ENCODE results near the gene PALM3. TPM values are rescaled to one million over a fixed set of nuclear protein-coding genes. Genes with fewer than 3 reads are reported as not detected.
"Not testable (repeated sequence)": the region's sequence is repeated elsewhere in the genome, so short reads cannot be mapped to it uniquely, and the experiment has no call there.

Gene PALM3
- polyA plus RNA-seq, 3 donors, result 0.45 to 9.9 (median 1.9) TPM

- WGBS, 3 donors, result 92 to 99% (median 95%) methylated on average over 4 of the region's 4 CpGs
Observed at GRCh38 chr19:14050512-14050911, 11.4 kb downstream of the PALM3 start.

GRCh38 chr19:14048443-14049153 lies 13.3 kb downstream of the PALM3 start:
- 74 to 85% (median 83%) methylated on average over 8 of the region's 8 CpGs for WGBS, 3 donors
- no peak overlapping the region for H3K27ac ChIP-seq (ENCODE audit: low read depth, low read length)

More at GRCh38 chr19:14050512-14050911, 11.4 kb downstream of the PALM3 start:
- H3K27ac ChIP-seq (ENCODE audit: low read depth, low read length), result no peak overlapping the region

- H3K27ac ChIP-seq (ENCODE audit: low read depth, low read length), result not testable (repeated sequence)
- 97 to 99% (median 99%) methylated on average over 10 of the region's 10 CpGs for WGBS, 3 donors
Observed at GRCh38 chr19:14047866-14048265, 14.0 kb downstream of the PALM3 start.

GRCh38 chr19:14042659-14043608 lies 18.9 kb downstream of the PALM3 start:
- 57 to 64% (median 60%) methylated on average over 19 of the region's 19 CpGs for WGBS, 3 donors
- H3K27ac ChIP-seq (ENCODE audit: low read depth, low read length), result not testable (repeated sequence)

GRCh38 chr19:14039181-14039580 lies 22.7 kb downstream of the PALM3 start:
- 84 to 97% (median 91%) methylated on average over 7 of the region's 7 CpGs for WGBS, 3 donors
- no peak overlapping the region for H3K27ac ChIP-seq (ENCODE audit: low read depth, low read length)

GRCh38 chr19:14035706-14036105 lies 26.2 kb downstream of the PALM3 start:
- WGBS, 3 donors, result 79 to 88% (median 87%) methylated on average over 7 of the region's 7 CpGs
- no peak overlapping the region for H3K27ac ChIP-seq (ENCODE audit: low read depth, low read length)

- H3K27ac ChIP-seq (ENCODE audit: low read depth, low read length), result not testable (repeated sequence)
- WGBS, 3 donors, result 84 to 92% (median 90%) methylated on average over 12 of the region's 12 CpGs
Observed at GRCh38 chr19:14035159-14035558, 26.7 kb downstream of the PALM3 start.

- H3K27ac ChIP-seq (ENCODE audit: low read depth, low read length), result no peak overlapping the region
- WGBS, 3 donors, result 95 to 99% (median 97%) methylated on average over 2 of the region's 2 CpGs
Observed at GRCh38 chr19:14033946-14034345, 27.9 kb downstream of the PALM3 start.

- WGBS, 3 donors, result 0 to 1% (median 1%) methylated on average over 54 to 63 of the region's 63 CpGs
- no peak within 1 kb of the TSS for H3K27ac ChIP-seq (ENCODE audit: low read depth, low read length)
Observed at GRCh38 chr19:14031719-14032480, 30.0 kb downstream of the PALM3 start, which contains the start of gene IL27RA. Gene IL27RA, plus strand, starts transcription at chr19:14031762. Its CDS starts 111 bp downstream, at chr19:14031873.

- 16 to 28% (median 21%) methylated on average over 19 to 20 of the region's 20 CpGs for WGBS, 3 donors
- H3K27ac ChIP-seq (ENCODE audit: low read depth, low read length), result no peak overlapping the region
Observed at GRCh38 chr19:14030997-14031718, 30.7 kb downstream of the PALM3 start.

GRCh38 chr19:14028901-14029300 lies 33.0 kb downstream of the PALM3 start:
- H3K27ac ChIP-seq (ENCODE audit: low read depth, low read length), result no peak overlapping the region
- 73 to 80% (median 79%) methylated on average over 4 of the region's 4 CpGs for WGBS, 3 donors

- WGBS, 3 donors, result 60 to 79% (median 71%) methylated on average over 24 of the region's 24 CpGs
- no peak within 1 kb of the TSS for H3K27ac ChIP-seq (ENCODE audit: low read depth, low read length)
Observed at GRCh38 chr19:14027856-14028450, 33.9 kb downstream of the PALM3 start, which contains the start of gene RLN3. Gene RLN3, plus strand, starts transcription at chr19:14028148. Its CDS starts 57 bp downstream, at chr19:14028205.

GRCh38 chr19:14026652-14027192 lies 35.2 kb downstream of the PALM3 start:
- 87 to 90% (median 89%) methylated on average over 5 of the region's 5 CpGs for WGBS, 3 donors
- H3K27ac ChIP-seq (ENCODE audit: low read depth, low read length), result not testable (repeated sequence)

GRCh38 chr19:14023404-14024235 lies 38.3 kb downstream of the PALM3 start:
- H3K27ac ChIP-seq (ENCODE audit: low read depth, low read length), result no peak overlapping the region
- WGBS, 3 donors, result 50 to 55% (median 53%) methylated on average over 9 of the region's 9 CpGs

GRCh38 chr19:14022469-14022868 lies 39.4 kb downstream of the PALM3 start:
- no peak overlapping the region for H3K27ac ChIP-seq (ENCODE audit: low read depth, low read length)
- WGBS, 3 donors, result 79 to 88% (median 84%) methylated on average over 4 of the region's 4 CpGs

GRCh38 chr19:14021474-14021873 lies 40.4 kb downstream of the PALM3 start:
- no peak overlapping the region for H3K27ac ChIP-seq (ENCODE audit: low read depth, low read length)

More at GRCh38 chr19:14021474-14021873, 40.4 kb downstream of the PALM3 start:
- WGBS, 3 donors, result 21 to 88% (median 22%) methylated on average over 5 of the region's 5 CpGs

Measured in adipose tissue (tissue), 3 donors.